ENCODE measurements around the gene FOXP1. TPM values are rescaled to one million over a fixed set of nuclear protein-coding genes. Genes with fewer than 3 reads are reported as not detected.

FOXP1 gene
- total and polyA plus RNA-seq, 2 experiments from 2014 or later = 37.4 to 59.9 TPM

- in situ Hi-C loops (cut with MboI) = no loop called here
- Histone ChIP-seq H3K9me3 (ENCODE audit: low read depth) (no peaks in the 10 kb centered on the region), H4K20me1 (ENCODE audit: insufficient read depth) (no peaks in the 10 kb centered on the region), H3K4me3 (no peak overlapping the region), H3F3A (ENCODE audit: insufficient read depth) (no peaks in the 10 kb centered on the region), H3K4me1 (ENCODE audit: insufficient read depth) (no peaks in the 10 kb centered on the region), H3K9me2 (ENCODE audit: insufficient read depth) (no peaks in the 10 kb centered on the region), H2AFZ (no peak overlapping the region), H3K27me3 (replicated peaks; ENCODE audit: insufficient read depth) (no peaks in the 10 kb centered on the region), H3K36me3 (ENCODE audit: low read depth) (no peaks in the 10 kb centered on the region), H3K79me2 (ENCODE audit: insufficient read depth) (no peaks in the 10 kb centered on the region), H3K4me2 (ENCODE audit: unreplicated experiment) (no peak overlapping the region), H3K9ac (no peak overlapping the region), H3K27ac (no peak overlapping the region)
- no peak for TF ChIP-seq EZH2phosphoT487 (IDR thresholded peaks at IDR 0.05; ENCODE audit: insufficient read depth, low read depth)
- TF ChIP-seq EZH2 (IDR thresholded peaks at IDR 0.05; ENCODE audit: insufficient read depth, poor library complexity, severe bottlenecking) = no peak
- 96 to 99% methylated on average over 9 of the region's 9 CpGs for WGBS, 2 experiments (ENCODE audit: low coverage in 1 of 2, low lambda C conversion rate in 2 of 2, missing lambda C conversion rate in 2 of 2)
- DNase-seq = no peak
Observed at GRCh38 chr3:71265365-71265915, 318.1 kb downstream of the FOXP1 start.

GRCh38 chr3:71264840-71265239, 318.7 kb downstream of the FOXP1 start:
- in situ Hi-C loops (cut with MboI) = no loop called here
- no peaks in the 10 kb centered on the region for H3K9me2 ChIP-seq (ENCODE audit: insufficient read depth)
- no peaks in the 10 kb centered on the region for H3K79me2 ChIP-seq (ENCODE audit: insufficient read depth)
- H3K4me3 ChIP-seq = no peak overlapping the region
- 80 to 89% methylated on average over 2 of the region's 2 CpGs for WGBS, 2 experiments (ENCODE audit: low coverage in 1 of 2, low lambda C conversion rate in 2 of 2, missing lambda C conversion rate in 2 of 2)
- H3K27me3 ChIP-seq (replicated peaks; ENCODE audit: insufficient read depth) = no peaks in the 10 kb centered on the region
- no peaks in the 10 kb centered on the region for H3F3A ChIP-seq (ENCODE audit: insufficient read depth)
- no peaks in the 10 kb centered on the region for H3K36me3 ChIP-seq (ENCODE audit: low read depth)
- H3K9ac ChIP-seq = no peak overlapping the region
- H3K4me1 ChIP-seq (ENCODE audit: insufficient read depth) = no peaks in the 10 kb centered on the region
- no peak overlapping the region for H2AFZ ChIP-seq
- H4K20me1 ChIP-seq (ENCODE audit: insufficient read depth) = no peaks in the 10 kb centered on the region
- DNase-seq = no peak
- H3K4me2 ChIP-seq (ENCODE audit: unreplicated experiment) = no peak overlapping the region
- H3K9me3 ChIP-seq (ENCODE audit: low read depth) = no peaks in the 10 kb centered on the region
- H3K27ac ChIP-seq = no peak overlapping the region
- TF ChIP-seq EZH2phosphoT487 (IDR thresholded peaks at IDR 0.05; ENCODE audit: insufficient read depth, low read depth) (no peak), EZH2 (IDR thresholded peaks at IDR 0.05; ENCODE audit: insufficient read depth, poor library complexity, severe bottlenecking) (no peak)

- Histone ChIP-seq H3K9me3 (ENCODE audit: low read depth) (no peaks in the 10 kb centered on the region), H3K27ac (no peak overlapping the region), H3F3A (ENCODE audit: insufficient read depth) (peaks cover 14% of the 10 kb centered on the region), H3K4me3 (no peak overlapping the region), H3K9me2 (ENCODE audit: insufficient read depth) (no peaks in the 10 kb centered on the region), H3K9ac (no peak overlapping the region), H3K79me2 (ENCODE audit: insufficient read depth) (no peaks in the 10 kb centered on the region), H3K36me3 (ENCODE audit: low read depth) (no peaks in the 10 kb centered on the region), H3K27me3 (replicated peaks; ENCODE audit: insufficient read depth) (no peaks in the 10 kb centered on the region), H3K4me1 (ENCODE audit: insufficient read depth) (peaks cover 14% of the 10 kb centered on the region), H2AFZ (no peak overlapping the region), H3K4me2 (ENCODE audit: unreplicated experiment) (no peak overlapping the region), H4K20me1 (ENCODE audit: insufficient read depth) (no peaks in the 10 kb centered on the region)
- 80 to 86% methylated on average over 8 of the region's 8 CpGs for WGBS, 2 experiments (ENCODE audit: low coverage in 1 of 2, low lambda C conversion rate in 2 of 2, missing lambda C conversion rate in 2 of 2)
- in situ Hi-C loops (cut with MboI) = no loop called here
- TF ChIP-seq EZH2 (IDR thresholded peaks at IDR 0.05; ENCODE audit: insufficient read depth, poor library complexity, severe bottlenecking) (no peak), EZH2phosphoT487 (IDR thresholded peaks at IDR 0.05; ENCODE audit: insufficient read depth, low read depth) (no peak)
- DNase-seq = no peak
Observed at GRCh38 chr3:71262364-71263265, 320.9 kb downstream of the FOXP1 start.

DNA sequence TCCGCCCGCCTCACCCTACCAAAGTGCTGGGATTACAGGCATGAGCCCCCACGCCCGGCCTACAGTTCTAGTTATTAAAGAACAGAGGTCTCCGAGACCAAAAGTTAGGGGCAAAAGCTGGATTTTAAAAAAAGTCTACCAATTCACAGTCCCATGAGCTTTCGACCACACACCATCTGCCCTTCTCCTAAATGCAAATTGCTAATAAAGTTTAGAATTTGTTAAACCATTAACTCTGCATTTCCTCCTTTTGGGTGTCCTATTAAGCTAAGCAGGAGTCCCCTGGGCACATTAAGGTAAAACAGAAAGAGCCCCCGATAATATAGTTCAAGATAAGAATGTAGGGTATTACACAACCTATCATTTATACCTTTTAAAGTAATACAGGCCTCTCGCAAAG, 322.7 kb downstream of the FOXP1 start:
- Histone ChIP-seq H3K27ac (no peak overlapping the region), H4K20me1 (ENCODE audit: insufficient read depth) (no peaks in the 10 kb centered on the region), H3K79me2 (ENCODE audit: insufficient read depth) (no peaks in the 10 kb centered on the region; the same call in 1 of the 2 replicates), H3F3A (ENCODE audit: insufficient read depth) (peaks cover 23% of the 10 kb centered on the region), H3K9me3 (ENCODE audit: low read depth) (no peaks in the 10 kb centered on the region), H3K27me3 (replicated peaks; ENCODE audit: insufficient read depth) (no peaks in the 10 kb centered on the region), H3K4me3 (no peak overlapping the region), H2AFZ (no peak overlapping the region), H3K36me3 (ENCODE audit: low read depth) (no peaks in the 10 kb centered on the region), H3K9ac (no peak overlapping the region), H3K4me1 (ENCODE audit: insufficient read depth) (peaks cover 17% of the 10 kb centered on the region), H3K4me2 (ENCODE audit: unreplicated experiment) (no peak overlapping the region), H3K9me2 (ENCODE audit: insufficient read depth) (no peaks in the 10 kb centered on the region)
- TF ChIP-seq EZH2phosphoT487 (IDR thresholded peaks at IDR 0.05; ENCODE audit: insufficient read depth, low read depth) (no peak), EZH2 (IDR thresholded peaks at IDR 0.05; ENCODE audit: insufficient read depth, poor library complexity, severe bottlenecking) (no peak)
- WGBS, 2 experiments (ENCODE audit: low coverage in 1 of 2, low lambda C conversion rate in 2 of 2, missing lambda C conversion rate in 2 of 2) = 96 to 97% methylated on average over 8 of the region's 8 CpGs
- in situ Hi-C loops (cut with MboI) = no loop called here
- no peak for DNase-seq
